Muscle of leg (tissue), 11 donors: ENCODE measurements around the gene AHSG. TPM values are rescaled to one million over a fixed set of nuclear protein-coding genes. Genes with fewer than 3 reads are reported as not detected.

ENCODE experiments used
- DNase-seq: peaks from one replicate; pipeline ENCODE4 v3.0.0; 2013
- H3K27ac ChIP-seq: one replicate; pipeline ENCODE4 v1.5.1; 2013; ENCODE audit warnings: mild to moderate bottlenecking, low read length, control low read depth
- H3K27me3 ChIP-seq: one replicate; pipeline ENCODE4 v1.6.1; 2013; ENCODE audit warnings: low read length; ENCODE audit not compliant: control insufficient read depth, insufficient read depth
- H3K36me3 ChIP-seq: one replicate; pipeline ENCODE4 v1.6.1; 2013; ENCODE audit warnings: low read length; ENCODE audit not compliant: control insufficient read depth, insufficient read depth
- H3K4me1 ChIP-seq: one replicate; pipeline ENCODE4 v1.6.1; 2013; ENCODE audit warnings: low read length; ENCODE audit not compliant: control insufficient read depth, insufficient read depth
- H3K4me3 ChIP-seq: one replicate; pipeline ENCODE4 v1.5.1; 2013; ENCODE audit warnings: low read length, control low read depth
- H3K9me3 ChIP-seq: replicated peaks from 2 replicates; pipeline ENCODE4 v1.6.1; 2013; ENCODE audit warnings: low read depth, low read length; ENCODE audit not compliant: control insufficient read depth
- WGBS: methylation state at CpG from one replicate; pipeline ENCODE4 v1.1.5; 2013; ENCODE audit warnings: missing lambda C conversion rate; ENCODE audit not compliant: insufficient coverage; 5-methylcytosine and 5-hydroxymethylcytosine counted together
- polyA plus RNA-seq, 8 donors: library from polyadenylated mRNA; unstranded; fragments of 120-200 nt; gene quantifications; one replicate each; pipeline versions ENCODE4 v1.2.1 to v1.2.3, GENCODE V29; 2013; ENCODE audit warnings: inconsistent platforms in 1 of 8, low replicate concordance in 1 of 8; ENCODE audit not compliant: insufficient read length in 8 of 8, insufficient read depth in 1 of 8
- total RNA-seq: library from RNA; stranded (reverse); fragments of 120-200 nt; gene quantifications from one replicate; pipeline ENCODE4 v1.2.4, GENCODE V29; 2013

Gene AHSG
- total and polyA plus RNA-seq, 9 donors, result 0.10 to 22.3 (median 0.28) TPM; not detected in 2

GRCh38 chr3:186653080-186653707 lies 40.3 kb downstream of the AHSG start:
- Histone ChIP-seq H3K9me3 (no peaks in the 10 kb centered on the region), H3K4me3 (no peak overlapping the region), H3K36me3 (no peaks in the 10 kb centered on the region), H3K27me3 (no peaks in the 10 kb centered on the region), H3K27ac (no peak overlapping the region), H3K4me1 (no peaks in the 10 kb centered on the region)
- WGBS, result 76% methylated on average over 4 of the region's 7 CpGs
- DNase-seq, result no peak

- no peak overlapping the region for H3K4me3 ChIP-seq
- H3K9me3 ChIP-seq, result no peaks in the 10 kb centered on the region
- no peak overlapping the region for H3K27ac ChIP-seq
- peak; percentile 5 for DNase-seq
- H3K27me3 ChIP-seq, result no peaks in the 10 kb centered on the region
- H3K4me1 ChIP-seq, result no peaks in the 10 kb centered on the region
- WGBS, result 4% methylated on average over 6 of the region's 6 CpGs
- H3K36me3 ChIP-seq, result no peaks in the 10 kb centered on the region
These were observed 41.1 kb downstream of the AHSG start for GRCh38 chr3:186653984-186654383.

- no peaks in the 10 kb centered on the region for H3K4me1 ChIP-seq
- no peak overlapping the region for H3K4me3 ChIP-seq
- no peaks in the 10 kb centered on the region for H3K9me3 ChIP-seq
- peaks cover 3% of the 10 kb centered on the region for H3K27me3 ChIP-seq
- 13% methylated on average over 7 of the region's 7 CpGs for WGBS
- no peak for DNase-seq
- no peaks in the 10 kb centered on the region for H3K36me3 ChIP-seq
- no peak overlapping the region for H3K27ac ChIP-seq
These were observed 50.7 kb downstream of the AHSG start for GRCh38 chr3:186663361-186664118.

- Histone ChIP-seq H3K27me3 (peaks cover 3% of the 10 kb centered on the region), H3K36me3 (no peaks in the 10 kb centered on the region), H3K9me3 (no peaks in the 10 kb centered on the region), H3K27ac (no peak overlapping the region), H3K4me1 (no peaks in the 10 kb centered on the region), H3K4me3 (no peak overlapping the region)
- no peak for DNase-seq
These were observed 51.2 kb downstream of the AHSG start for GRCh38 chr3:186664119-186664495.

- Histone ChIP-seq H3K27me3 (peaks cover 3% of the 10 kb centered on the region), H3K9me3 (no peaks in the 10 kb centered on the region), H3K36me3 (no peaks in the 10 kb centered on the region), H3K4me1 (no peaks in the 10 kb centered on the region), H3K27ac (no peak overlapping the region), H3K4me3 (no peak overlapping the region)
- WGBS, result 59% methylated on average over 3 of the region's 4 CpGs
- no peak for DNase-seq
These were observed 51.6 kb downstream of the AHSG start for GRCh38 chr3:186664506-186664905.

GRCh38 chr3:186665625-186666188 lies 52.8 kb downstream of the AHSG start, which contains the start of gene HRG:
HRG (plus strand) TSS chr3:186666014; CDS start chr3:186666032, 18 bp downstream.
- WGBS, result 66% methylated on average over 7 of the region's 8 CpGs
- no peaks in the 10 kb centered on the region for H3K9me3 ChIP-seq
- no peak within 1 kb of the TSS for H3K4me3 ChIP-seq
- H3K27me3 ChIP-seq, result peaks cover 3% of the 10 kb centered on the region
- H3K4me1 ChIP-seq, result no peaks in the 10 kb centered on the region
- DNase-seq, result no peak
- H3K36me3 ChIP-seq, result no peaks in the 10 kb centered on the region
- H3K27ac ChIP-seq, result no peak within 1 kb of the TSS

GRCh38 chr3:186668426-186668825 lies 55.6 kb downstream of the AHSG start:
- 67% methylated on average over 1 of the region's 6 CpGs for WGBS
- no peaks in the 10 kb centered on the region for H3K9me3 ChIP-seq
- H3K4me3 ChIP-seq, result no peak overlapping the region
- H3K4me1 ChIP-seq, result no peaks in the 10 kb centered on the region
- H3K27ac ChIP-seq, result no peak overlapping the region
- peaks cover 3% of the 10 kb centered on the region for H3K27me3 ChIP-seq
- DNase-seq, result no peak
- no peaks in the 10 kb centered on the region for H3K36me3 ChIP-seq

- H3K36me3 ChIP-seq, result no peaks in the 10 kb centered on the region
- no peaks in the 10 kb centered on the region for H3K9me3 ChIP-seq
- peaks cover 2% of the 10 kb centered on the region for H3K27me3 ChIP-seq
- WGBS, result 60% methylated on average over 1 of the region's 2 CpGs
- no peak overlapping the region for H3K27ac ChIP-seq
- H3K4me1 ChIP-seq, result no peaks in the 10 kb centered on the region
- no peak for DNase-seq
- no peak overlapping the region for H3K4me3 ChIP-seq
These were observed 56.7 kb downstream of the AHSG start for GRCh38 chr3:186669378-186670084.

GRCh38 chr3:186670155-186670554 lies 57.3 kb downstream of the AHSG start:
- H3K9me3 ChIP-seq, result no peaks in the 10 kb centered on the region

More at GRCh38 chr3:186670155-186670554, 57.3 kb downstream of the AHSG start:
- Histone ChIP-seq H3K4me3 (no peak overlapping the region), H3K4me1 (no peaks in the 10 kb centered on the region), H3K36me3 (no peaks in the 10 kb centered on the region), H3K27me3 (no peaks in the 10 kb centered on the region), H3K27ac (no peak overlapping the region)
- DNase-seq, result no peak
